Neural crest cell (in vitro differentiated cells): ENCODE results near the gene FAM193B. TPM values are rescaled to one million over a fixed set of nuclear protein-coding genes. Genes with fewer than 3 reads are reported as not detected.
A peak's percentile ranks its signal among the peaks of the same experiment; 100 is the strongest.

Experiments used
- DNase-seq: peaks from one replicate; pipeline ENCODE4 v3.0.0; 2021; ENCODE audit warnings: low read depth, mixed read lengths, low spot score
- H3K27ac Mint-ChIP-seq: one replicate; pipeline ENCODE4 v1.8.0; 2021; ENCODE audit warnings: mild to moderate bottlenecking, mixed read lengths; ENCODE audit not compliant: unreplicated experiment
- H3K27me3 Mint-ChIP-seq: 2 replicates; pipeline ENCODE4 v1.8.0; 2021; ENCODE audit warnings: low read depth, mild to moderate bottlenecking, mixed read lengths
- H3K36me3 Mint-ChIP-seq: 2 replicates; pipeline ENCODE4 v1.8.0; 2021; ENCODE audit warnings: low read depth, mild to moderate bottlenecking, mixed read lengths
- H3K4me1 Mint-ChIP-seq: 2 replicates; pipeline ENCODE4 v1.8.0; 2021; ENCODE audit warnings: mixed read lengths
- H3K4me3 Mint-ChIP-seq: one replicate; pipeline ENCODE4 v1.8.0; 2021; ENCODE audit warnings: mild to moderate bottlenecking, mixed read lengths
- H3K9me3 Mint-ChIP-seq: 2 replicates; pipeline ENCODE4 v1.8.0; 2021; ENCODE audit warnings: mixed read lengths
- total RNA-seq: library from RNA; stranded (reverse); gene quantifications from 2 replicates; pipeline ENCODE4 v1.2.1, GENCODE V29; 2021
- TF ChIP-seq, protein P1 (sequence below): fragments of 200-600 bp; sonication (generic); conservative IDR thresholded peaks from 2 replicates; pipeline ENCODE4 v1.5.0; 2021; ENCODE audit warnings: antibody characterized with exemption, mild to moderate bottlenecking

Gene FAM193B
- total RNA-seq, 1 donor from 2014 or later = 96.3 TPM

DNA sequence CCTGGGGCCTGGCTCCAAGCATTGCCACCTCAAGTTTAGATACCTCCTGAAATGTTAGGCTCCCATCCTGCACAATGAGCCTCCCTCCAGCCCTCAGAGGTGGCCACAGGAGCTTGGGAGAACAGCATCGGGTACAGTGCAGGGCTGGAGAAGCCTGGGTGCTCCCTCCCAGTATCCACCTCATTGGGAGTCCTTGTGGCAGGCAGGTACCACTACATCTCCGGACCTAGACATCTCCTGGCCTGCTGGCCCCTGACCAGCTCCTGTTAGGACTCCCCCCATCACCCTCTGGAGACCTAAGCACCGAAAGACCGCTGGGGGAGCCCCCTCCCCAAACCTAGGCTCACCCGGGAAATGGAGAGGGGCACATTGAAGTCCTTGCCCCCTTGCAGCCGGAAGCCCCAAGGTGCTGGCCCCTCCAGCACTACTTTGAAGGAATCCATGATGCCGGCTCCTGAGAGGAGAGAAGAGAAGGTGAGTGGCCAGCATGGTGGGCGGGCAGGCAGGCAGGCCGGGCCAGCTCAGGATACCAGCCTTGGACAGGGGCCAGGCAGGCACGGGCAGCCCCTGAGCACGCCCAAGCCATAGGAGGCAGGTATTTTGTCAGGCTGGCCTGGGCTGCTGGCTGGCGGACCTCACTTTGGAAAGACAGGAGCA is 58.2 kb downstream of the FAM193B start:
- H3K4me1 Mint-ChIP-seq = peaks cover 46% of the 10 kb centered on the region
- H3K27me3 Mint-ChIP-seq = peaks cover 24% of the 10 kb centered on the region
- H3K9me3 Mint-ChIP-seq = no peaks in the 10 kb centered on the region
- TF ChIP-seq, protein P1, sequence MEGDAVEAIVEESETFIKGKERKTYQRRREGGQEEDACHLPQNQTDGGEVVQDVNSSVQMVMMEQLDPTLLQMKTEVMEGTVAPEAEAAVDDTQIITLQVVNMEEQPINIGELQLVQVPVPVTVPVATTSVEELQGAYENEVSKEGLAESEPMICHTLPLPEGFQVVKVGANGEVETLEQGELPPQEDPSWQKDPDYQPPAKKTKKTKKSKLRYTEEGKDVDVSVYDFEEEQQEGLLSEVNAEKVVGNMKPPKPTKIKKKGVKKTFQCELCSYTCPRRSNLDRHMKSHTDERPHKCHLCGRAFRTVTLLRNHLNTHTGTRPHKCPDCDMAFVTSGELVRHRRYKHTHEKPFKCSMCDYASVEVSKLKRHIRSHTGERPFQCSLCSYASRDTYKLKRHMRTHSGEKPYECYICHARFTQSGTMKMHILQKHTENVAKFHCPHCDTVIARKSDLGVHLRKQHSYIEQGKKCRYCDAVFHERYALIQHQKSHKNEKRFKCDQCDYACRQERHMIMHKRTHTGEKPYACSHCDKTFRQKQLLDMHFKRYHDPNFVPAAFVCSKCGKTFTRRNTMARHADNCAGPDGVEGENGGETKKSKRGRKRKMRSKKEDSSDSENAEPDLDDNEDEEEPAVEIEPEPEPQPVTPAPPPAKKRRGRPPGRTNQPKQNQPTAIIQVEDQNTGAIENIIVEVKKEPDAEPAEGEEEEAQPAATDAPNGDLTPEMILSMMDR = peak; percentile 52
- peak overlapping the region; percentile 91 for H3K4me3 Mint-ChIP-seq
- no peaks in the 10 kb centered on the region for H3K36me3 Mint-ChIP-seq
- peak overlapping the region; percentile 92 for H3K27ac Mint-ChIP-seq
- peak; percentile 24 for DNase-seq

DNA sequence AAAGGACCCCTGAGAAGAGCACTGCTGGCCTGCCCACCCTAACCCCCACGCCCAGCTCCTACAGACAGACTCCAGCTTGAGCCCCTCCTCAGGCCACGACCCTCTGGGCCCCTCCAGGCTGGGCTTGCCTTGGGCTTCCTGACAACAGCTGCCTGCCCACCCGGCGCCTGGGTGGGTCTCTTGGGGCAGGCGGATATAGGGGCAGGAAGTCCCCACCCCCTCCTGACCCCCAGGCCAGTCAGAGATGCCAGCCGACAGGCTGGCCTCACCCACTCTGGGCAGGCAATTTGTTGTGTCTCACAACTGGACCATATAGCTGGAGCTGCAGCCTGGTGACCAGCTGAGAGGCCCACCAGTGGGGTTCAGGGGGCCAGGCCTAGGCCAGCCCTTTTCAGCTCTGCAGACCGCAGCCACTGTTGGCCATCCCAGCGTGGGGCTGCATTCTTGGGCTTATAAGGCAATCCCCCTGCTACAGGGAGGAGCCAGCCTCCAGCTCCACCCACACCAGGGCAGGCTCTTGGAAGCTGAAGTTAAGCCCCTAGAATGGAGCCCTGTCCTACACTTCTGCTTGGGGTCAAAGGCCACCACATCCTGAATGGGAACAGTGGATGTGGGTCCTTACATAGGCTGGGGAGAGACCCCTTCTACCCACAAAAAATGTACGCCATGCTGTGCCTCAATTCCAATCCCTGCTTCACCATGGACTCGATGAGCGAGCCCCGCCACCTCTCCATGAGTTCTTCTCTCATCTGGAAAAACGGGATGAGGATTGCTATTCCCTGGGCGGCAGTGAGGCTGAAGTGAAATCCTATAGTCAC is 58.9 kb downstream of the FAM193B start:
- H3K4me1 Mint-ChIP-seq = peaks cover 40% of the 10 kb centered on the region
- no peaks in the 10 kb centered on the region for H3K9me3 Mint-ChIP-seq
- H3K36me3 Mint-ChIP-seq = no peaks in the 10 kb centered on the region
- TF ChIP-seq, protein P1 = peak; percentile 3
- peaks cover 22% of the 10 kb centered on the region for H3K27me3 Mint-ChIP-seq
- peak overlapping the region; percentile 91 for H3K4me3 Mint-ChIP-seq
- H3K27ac Mint-ChIP-seq = peak overlapping the region; percentile 92
- peak; percentile 66 for DNase-seq

DNA sequence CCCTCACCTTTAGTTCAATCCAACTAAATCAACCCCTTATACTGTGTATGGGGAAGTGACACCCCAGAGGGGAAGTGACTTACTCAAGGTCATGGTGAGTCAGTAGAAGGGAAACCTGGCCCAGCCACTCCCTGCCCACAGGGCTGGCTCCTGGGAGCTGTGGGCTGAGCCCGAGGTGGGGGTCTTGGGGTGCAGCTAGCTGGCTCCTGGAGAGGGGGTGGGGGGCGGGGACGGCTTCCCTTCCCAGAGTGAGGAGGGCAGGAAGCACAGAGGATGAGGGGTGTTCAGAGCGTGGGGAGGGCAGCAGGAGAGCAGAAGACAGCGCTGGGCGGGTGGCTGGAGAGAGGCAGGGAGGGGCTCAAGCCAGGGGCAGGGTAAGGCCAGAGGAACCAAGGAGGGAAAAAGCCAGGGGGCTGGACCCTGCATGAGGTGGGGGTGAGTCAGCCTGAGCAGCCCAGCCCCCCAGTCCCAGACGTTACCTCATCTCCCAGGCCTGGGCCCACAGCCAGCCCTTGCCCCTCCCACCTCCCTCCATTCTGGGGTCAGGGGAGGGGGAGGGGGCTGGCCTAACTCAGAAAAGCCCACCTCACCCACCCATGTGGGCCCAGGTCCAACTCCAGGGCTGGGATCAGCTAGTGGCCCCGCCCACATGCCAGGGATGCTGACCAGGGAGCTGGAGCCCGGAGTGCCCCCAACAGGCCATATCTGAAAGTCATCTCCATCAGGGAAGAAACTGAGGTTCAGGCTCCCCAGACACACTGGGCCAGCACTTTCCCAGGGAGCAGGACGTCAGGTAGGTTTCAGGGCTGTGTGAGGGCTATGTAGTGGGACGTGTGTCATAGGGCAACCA is 59.8 kb downstream of the FAM193B start:
- peaks cover 16% of the 10 kb centered on the region for H3K27me3 Mint-ChIP-seq
- H3K4me1 Mint-ChIP-seq = peaks cover 35% of the 10 kb centered on the region
- no peak for DNase-seq
- peak overlapping the region; percentile 91 for H3K4me3 Mint-ChIP-seq
- peak overlapping the region; percentile 67 for H3K27ac Mint-ChIP-seq
- H3K36me3 Mint-ChIP-seq = peaks cover 2% of the 10 kb centered on the region
- TF ChIP-seq, protein P1 = peak; percentile 16
- no peaks in the 10 kb centered on the region for H3K9me3 Mint-ChIP-seq

DNA sequence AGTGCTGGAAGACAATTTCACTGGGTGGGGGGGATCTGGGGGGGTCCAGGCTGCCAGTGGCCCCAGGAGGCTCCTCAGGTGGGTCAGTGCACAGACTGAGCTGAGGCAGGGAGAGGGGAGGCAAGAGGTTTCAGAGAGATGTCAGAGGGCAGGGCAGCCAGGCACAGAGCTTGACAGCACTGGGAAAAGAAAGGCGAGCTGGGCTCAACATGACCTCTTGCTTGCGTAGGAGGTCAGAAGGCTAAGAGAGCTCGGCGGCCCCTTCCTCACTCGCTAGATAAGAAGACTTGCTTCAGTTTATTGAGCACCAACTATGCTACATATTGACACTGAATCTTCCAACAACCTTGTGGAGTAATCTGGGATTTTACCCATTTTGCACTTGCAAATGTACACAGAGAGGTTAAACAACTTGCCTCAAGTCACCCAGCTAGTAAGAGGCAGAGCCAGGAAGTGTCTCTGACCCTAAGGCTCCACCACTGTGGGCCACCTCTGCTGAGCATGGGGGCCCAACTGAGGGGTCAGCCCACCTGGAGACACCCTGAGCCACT is 60.5 kb downstream of the FAM193B start:
- TF ChIP-seq, protein P1 = no peak
- Mint-ChIP-seq H3K36me3 (peaks cover 2% of the 10 kb centered on the region), H3K27me3 (peaks cover 12% of the 10 kb centered on the region), H3K9me3 (no peaks in the 10 kb centered on the region), H3K27ac (peak overlapping the region; percentile 67), H3K4me3 (peak overlapping the region; percentile 78), H3K4me1 (peaks cover 32% of the 10 kb centered on the region)
- DNase-seq = no peak

DNA sequence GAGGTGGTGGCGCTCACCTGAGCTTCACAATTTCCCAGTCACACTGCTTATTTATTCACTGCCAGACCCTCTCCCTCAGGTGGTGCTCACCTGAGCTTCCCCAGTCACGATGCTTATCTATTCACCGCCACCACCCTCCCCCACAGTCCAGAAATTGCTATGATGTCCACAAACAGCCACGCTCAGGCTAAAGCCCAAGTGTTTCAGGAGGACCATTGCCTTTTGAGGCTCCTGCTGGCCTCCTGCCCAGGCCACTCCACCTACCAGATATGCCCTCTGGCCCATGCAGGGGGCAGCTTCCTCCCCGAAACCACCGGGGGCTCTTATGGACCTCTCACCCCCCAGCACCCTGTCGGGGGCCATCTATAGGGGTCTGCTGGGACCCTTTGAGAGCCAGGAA is 61.5 kb downstream of the FAM193B start:
- Mint-ChIP-seq H3K9me3 (no peaks in the 10 kb centered on the region), H3K4me3 (peak overlapping the region; percentile 80), H3K4me1 (peaks cover 22% of the 10 kb centered on the region), H3K36me3 (peaks cover 2% of the 10 kb centered on the region), H3K27ac (no peak overlapping the region), H3K27me3 (peaks cover 3% of the 10 kb centered on the region)
- DNase-seq = no peak
- TF ChIP-seq, protein P1 = no peak
